T-cell (primary cell): ENCODE measurements around the gene ELN. TPM values are rescaled to one million over a fixed set of nuclear protein-coding genes. Genes with fewer than 3 reads are reported as not detected.

Experiments used
- ATAC-seq, 4 experiments: fragments of 200-7000 bp in 3 of 4; fragments of 150-1000 bp in 1 of 4; cut with Tn5 transposase; replicated peaks in 1 of 4; 1 replicate in 3 of 4; 2 replicates in 1 of 4; pipeline ENCODE4 v1.10.0; 2021; ENCODE audit warnings: moderate library complexity in 3 of 4, mild to moderate bottlenecking in 2 of 4, moderate number of reproducible peaks in 1 of 4
- CTCF ChIA-PET, 2 donors: fragments of 300-600 bp; sonication (Branson Sonifier 250); formaldehyde crosslinking; loops; one replicate each; lab custom pipeline; 2022; ENCODE audit warnings: antibody characterized with exemption in 2 of 2; lab: Charles Lee
- POLR2A ChIA-PET, 2 donors: fragments of 300-600 bp; sonication (Branson Sonifier 250); formaldehyde crosslinking; loops; one replicate each; lab custom pipeline; 2022; ENCODE audit warnings: antibody characterized with exemption in 2 of 2; lab: Charles Lee
- DNase-seq, 35 experiments: peaks; one replicate each; pipeline versions ENCODE4 v3.0.0 to v3.0.0-alpha.2; 2013 to 2023
- H3K27ac ChIP-seq: one replicate; pipeline ENCODE4 v1.5.1; 2013; ENCODE audit warnings: low read length
- H3K27me3 ChIP-seq, 2 experiments: replicated peaks in 1 of 2; 1 replicate in 1 of 2; 2 replicates in 1 of 2; pipeline versions ENCODE4 v1.6.1 to v1.7.0; 2013; ENCODE audit warnings: low read length in 1 of 2, mixed read lengths in 1 of 2; ENCODE audit not compliant: control insufficient read depth in 2 of 2, insufficient read depth in 2 of 2; ENCODE audit errors: extremely low read depth in 1 of 2
- H3K36me3 ChIP-seq, 2 donors: 1 replicate in 1 of 2; 2 replicates in 1 of 2; pipeline versions ENCODE4 v1.6.1 to v1.7.0; 2013; ENCODE audit warnings: low read length in 1 of 2; ENCODE audit not compliant: control insufficient read depth in 2 of 2, insufficient read depth in 1 of 2; ENCODE audit errors: extremely low read depth in 1 of 2
- H3K4me1 ChIP-seq, 2 experiments: 1 replicate in 1 of 2; 2 replicates in 1 of 2; pipeline versions ENCODE4 v1.6.1 to v1.7.0; 2013; ENCODE audit warnings: low read length in 2 of 2, mixed read lengths in 1 of 2; ENCODE audit not compliant: insufficient read depth in 2 of 2, control insufficient read depth in 1 of 2; ENCODE audit errors: extremely low read depth in 1 of 2
- H3K4me3 ChIP-seq, 2 donors: 1 replicate in 1 of 2; 2 replicates in 1 of 2; pipeline versions ENCODE4 v1.5.1 to v1.7.0; 2013; ENCODE audit warnings: mild to moderate bottlenecking in 2 of 2, low read length in 1 of 2, moderate library complexity in 1 of 2; ENCODE audit not compliant: control insufficient read depth in 1 of 2; ENCODE audit errors: extremely low read depth in 1 of 2
- H3K9me3 ChIP-seq: 2 replicates; pipeline ENCODE4 v1.7.0; 2013
- H3K27ac Mint-ChIP-seq, 2 donors: one replicate each; pipeline ENCODE4 v1.8.0; 2020 to 2021; ENCODE audit warnings: mild to moderate bottlenecking in 2 of 2, mixed read lengths in 2 of 2
- H3K27me3 Mint-ChIP-seq, 2 donors: one replicate each; pipeline ENCODE4 v1.8.0; 2021 to 2022; ENCODE audit warnings: mixed read lengths in 2 of 2
- H3K36me3 Mint-ChIP-seq: one replicate; pipeline ENCODE4 v1.8.0; 2021; ENCODE audit warnings: mixed read lengths
- H3K4me1 Mint-ChIP-seq, 3 donors: one replicate each; pipeline ENCODE4 v1.8.0; 2020 to 2022; ENCODE audit warnings: mixed read lengths in 3 of 3, mild to moderate bottlenecking in 1 of 3
- H3K4me3 Mint-ChIP-seq, 3 donors: one replicate each; pipeline ENCODE4 v1.8.0; 2020 to 2022; ENCODE audit warnings: mild to moderate bottlenecking in 3 of 3, mixed read lengths in 3 of 3, moderate library complexity in 3 of 3
- H3K9me3 Mint-ChIP-seq, 3 donors: one replicate each; pipeline ENCODE4 v1.8.0; 2020 to 2022; ENCODE audit warnings: mixed read lengths in 3 of 3
- WGBS: methylation state at CpG from one replicate; pipeline ENCODE4 v1.1.5; 2013; ENCODE audit warnings: missing lambda C conversion rate; ENCODE audit not compliant: insufficient coverage; 5-methylcytosine and 5-hydroxymethylcytosine counted together
- total RNA-seq, 35 experiments: library from RNA in 6 of 35; stranded (reverse) in 6 of 35; fragments of 120-200 nt in 1 of 35; gene quantifications; one replicate each; pipeline versions ENCODE4 v1.2.1 to v1.2.4 and lab custom pipeline; 2013 to 2026

ELN gene
- total RNA-seq, 5 donors from 2014 or later (not counting 1 experiment from before 2014, with no cell fraction given), result 0.22 to 0.56 (median 0.44) TPM; not detected in 2

DNA sequence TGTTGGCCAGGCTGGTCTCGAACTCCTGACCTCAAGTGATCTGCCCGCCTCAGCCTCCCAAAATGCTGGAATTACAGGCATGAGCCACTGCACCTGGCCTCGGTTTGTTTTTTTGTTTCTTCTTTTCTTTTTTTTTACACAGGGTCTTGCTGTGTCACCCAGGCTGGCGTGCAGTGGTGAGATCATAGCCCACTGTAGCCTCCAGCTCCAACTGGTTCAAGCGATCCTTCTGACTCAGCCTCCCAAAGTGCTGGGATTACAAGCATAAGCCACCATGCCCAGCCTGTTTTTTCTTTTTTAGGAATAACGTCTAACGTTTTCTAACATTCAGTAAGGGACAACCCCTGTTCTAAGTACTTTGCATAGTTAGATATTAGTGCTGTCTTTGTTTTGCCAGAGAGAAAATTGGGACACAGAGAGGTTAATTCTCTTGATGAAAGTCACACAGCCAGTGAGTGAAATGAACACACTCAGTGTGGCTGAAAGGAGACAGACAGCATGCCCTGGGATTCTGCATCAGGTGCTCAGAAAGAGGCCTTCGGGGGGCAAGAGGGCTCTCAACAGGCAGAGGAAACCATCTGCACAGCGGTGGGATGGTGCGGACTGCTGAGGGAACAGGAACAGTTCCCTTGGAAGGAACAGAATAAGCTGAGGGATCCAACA is 59.9 kb downstream of the ELN start:
- peaks cover 0 to 2% of the 10 kb centered on the region in 2 donors for H3K36me3 ChIP-seq
- no peak overlapping the region for H3K27ac Mint-ChIP-seq
- DNase-seq, result no peak
- WGBS, result 95% methylated on average over 7 of the region's 10 CpGs
- POLR2A ChIA-PET, result no interaction called here
- H3K27me3 ChIP-seq, result no peaks in the 10 kb centered on the region
- peaks cover 5 to 26% of the 10 kb centered on the region in 2 experiments for H3K4me1 ChIP-seq
- H3K4me1 Mint-ChIP-seq, result peaks cover 16 to 20% (median 17%) of the 10 kb centered on the region in 3 donors
- no peak overlapping the region for H3K27ac ChIP-seq
- H3K9me3 Mint-ChIP-seq, result no peaks in the 10 kb centered on the region
- H3K9me3 ChIP-seq, result no peaks in the 10 kb centered on the region
- peaks cover 4% of the 10 kb centered on the region for H3K36me3 Mint-ChIP-seq
- H3K4me3 Mint-ChIP-seq, result no peak overlapping the region
- CTCF ChIA-PET, result no interaction called here
- no peak overlapping the region for H3K4me3 ChIP-seq
- H3K27me3 Mint-ChIP-seq, result no peaks in the 10 kb centered on the region
- ATAC-seq, result no peak

DNA sequence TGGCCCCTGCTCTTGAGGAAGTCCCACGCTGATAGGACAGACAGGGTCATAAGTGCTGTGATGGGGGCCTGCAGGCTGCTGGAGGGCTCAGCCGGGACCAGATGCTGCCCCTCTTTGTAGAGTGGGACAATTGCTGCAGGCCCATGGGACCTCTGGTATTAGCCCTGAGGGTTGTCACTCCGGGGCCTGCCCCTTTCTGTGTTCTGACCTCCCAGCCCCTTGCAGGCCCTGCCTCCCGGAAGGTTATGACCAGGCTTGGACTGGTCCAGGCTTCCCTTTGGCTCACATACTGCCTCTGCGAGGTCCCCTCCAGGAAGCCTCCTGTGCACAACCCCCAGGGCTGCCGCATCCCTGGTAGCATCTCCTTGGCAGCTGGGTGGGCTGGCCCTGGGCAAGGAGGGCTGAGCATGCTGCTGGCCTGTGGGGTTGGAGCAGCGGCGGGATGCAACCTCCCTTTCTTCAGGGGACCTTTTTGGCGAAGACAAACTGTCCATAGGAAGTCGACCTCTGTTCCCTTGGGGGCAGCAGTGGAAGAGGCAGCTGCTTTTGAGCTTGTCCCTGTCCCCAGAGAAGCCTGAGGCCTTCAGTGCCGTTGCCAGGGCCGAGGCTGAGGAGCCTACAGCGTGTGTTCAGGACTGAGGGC is 64.5 kb downstream of the ELN start:
- ATAC-seq, result no peak
- H3K4me3 ChIP-seq, result no peak overlapping the region
- H3K27ac ChIP-seq, result peak overlapping the region; percentile 91
- H3K4me1 Mint-ChIP-seq, result peaks cover 21 to 25% (median 21%) of the 10 kb centered on the region in 3 donors
- H3K4me1 ChIP-seq, result peaks cover 0 to 37% of the 10 kb centered on the region in 2 experiments
- H3K9me3 ChIP-seq, result no peaks in the 10 kb centered on the region
- WGBS, result 87% methylated on average over 13 of the region's 13 CpGs
- ChIA-PET POLR2A (no interaction called here), CTCF (no interaction called here)
- DNase-seq, result no peak
- H3K36me3 ChIP-seq, result peaks cover 1 to 2% of the 10 kb centered on the region in 2 donors
- H3K27ac Mint-ChIP-seq, result peak overlapping the region; percentile 61 to 73
- no peaks in the 10 kb centered on the region for H3K9me3 Mint-ChIP-seq
- H3K4me3 Mint-ChIP-seq, result no peak overlapping the region
- H3K36me3 Mint-ChIP-seq, result no peaks in the 10 kb centered on the region
- no peaks in the 10 kb centered on the region for H3K27me3 Mint-ChIP-seq
- no peaks in the 10 kb centered on the region for H3K27me3 ChIP-seq

DNA sequence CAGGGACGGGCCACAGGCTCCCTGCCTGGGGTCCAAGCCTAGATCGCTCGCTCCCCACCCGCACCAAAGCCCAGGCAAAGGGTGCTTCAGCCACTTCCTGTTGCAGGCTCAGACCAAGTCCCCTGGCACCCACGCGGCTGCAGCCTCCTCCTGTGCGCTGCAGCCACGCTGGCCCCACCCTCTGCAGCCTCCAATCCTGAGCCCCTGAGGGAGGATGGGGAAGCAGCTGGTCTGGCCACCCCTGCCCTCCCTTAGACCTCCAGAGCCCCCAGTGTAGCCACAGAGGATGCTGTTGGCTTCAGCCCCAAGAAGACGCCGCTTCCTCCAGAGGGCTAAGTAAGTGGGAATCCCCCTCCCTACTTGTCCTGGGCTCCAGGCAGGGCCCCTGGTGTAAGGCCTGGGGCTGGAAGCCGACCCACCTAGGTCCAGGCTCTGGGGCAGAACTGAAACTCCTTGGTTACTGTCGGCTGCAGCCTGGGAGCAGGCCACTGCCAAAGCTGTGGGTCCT is 65.0 kb downstream of the ELN start:
- no peaks in the 10 kb centered on the region for H3K27me3 ChIP-seq
- CTCF ChIA-PET, result interaction anchor here (0.6 to 1.3 kb wide), 2 partner anchors 9 to 22 kb away, joined by 3 to 7 read pairs; partner anchors contain the start of gene LIMK1 (in 1 of the 2)
- WGBS, result 57% methylated on average over 9 of the region's 12 CpGs
- Mint-ChIP-seq H3K27me3 (no peaks in the 10 kb centered on the region), H3K27ac (peak overlapping the region; percentile 61 to 95), H3K4me3 (peak overlapping the region in 1 of 3 donors; percentile 83), H3K4me1 (peaks cover 20 to 25% (median 21%) of the 10 kb centered on the region in 3 donors), H3K36me3 (peaks cover 6% of the 10 kb centered on the region), H3K9me3 (no peaks in the 10 kb centered on the region)
- no peak for ATAC-seq
- DNase-seq, result peak in 3 of 35 experiments; percentile 10 to 30 (median 21)
- H3K4me1 ChIP-seq, result peaks cover 0 to 37% of the 10 kb centered on the region in 2 experiments
- peak overlapping the region in 1 of 2 donors; percentile 60 for H3K4me3 ChIP-seq
- peak overlapping the region; percentile 91 for H3K27ac ChIP-seq
- no peaks in the 10 kb centered on the region for H3K9me3 ChIP-seq
- peaks cover 4 to 7% of the 10 kb centered on the region in 2 donors for H3K36me3 ChIP-seq
- POLR2A ChIA-PET, result interaction anchor here in 1 of 2 donors (0.6 kb wide), 1 partner anchor 108 kb away, joined by 6 read pairs; no protein-coding TSS in a partner anchor

DNA sequence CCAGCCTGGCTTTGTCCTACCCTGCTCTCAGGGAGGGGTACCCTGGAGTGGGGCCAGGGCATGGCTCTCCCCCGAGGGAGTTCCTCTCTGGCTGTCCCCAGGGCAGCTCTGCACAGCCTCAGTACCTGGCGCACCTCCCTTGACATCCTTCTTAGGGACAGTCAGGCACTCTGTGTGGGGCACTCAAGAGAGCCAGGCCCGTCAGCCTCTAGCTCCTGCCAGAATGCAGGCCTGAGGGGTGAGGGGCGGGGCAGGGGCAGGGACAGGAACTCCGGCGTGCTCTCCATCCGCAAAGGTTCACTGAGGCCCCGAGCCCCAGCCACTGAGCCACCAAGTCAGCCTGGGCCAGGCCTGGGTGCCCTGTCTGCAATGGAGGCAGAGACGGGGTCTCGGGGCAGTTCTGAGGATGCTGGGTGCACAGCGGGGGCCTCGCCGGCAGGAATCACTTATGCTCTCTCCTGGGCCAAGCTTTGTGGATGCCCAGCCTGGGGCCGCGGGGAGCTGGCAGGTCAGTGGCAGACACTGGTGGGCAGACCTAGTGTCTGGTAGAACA is 65.8 kb downstream of the ELN start:
- H3K4me1 Mint-ChIP-seq, result peaks cover 17 to 25% (median 21%) of the 10 kb centered on the region in 3 donors
- peak overlapping the region; percentile 93 to 95 for H3K27ac Mint-ChIP-seq
- DNase-seq (peak in 4 of 35 experiments; percentile 8 to 32 (median 15)), ATAC-seq (peak in 3 of 4 experiments; percentile 18 to 34 (median 30))
- H3K27me3 Mint-ChIP-seq, result no peaks in the 10 kb centered on the region
- no peaks in the 10 kb centered on the region for H3K9me3 ChIP-seq
- peak overlapping the region; percentile 80 to 88 (median 83) for H3K4me3 Mint-ChIP-seq
- H3K36me3 Mint-ChIP-seq, result peaks cover 10% of the 10 kb centered on the region
- ChIA-PET POLR2A (interaction anchor here in 1 of 2 donors (0.6 kb wide), 2 partner anchors 57 to 107 kb away, joined by 3 to 6 read pairs; no protein-coding TSS in a partner anchor), CTCF (interaction anchor here (0.6 to 1.3 kb wide), 3 partner anchors 10 to 111 kb away, joined by 3 to 7 read pairs (median 4); partner anchors contain the start of gene LIMK1 (in 1 of the 2))
- H3K4me1 ChIP-seq, result peaks cover 0 to 37% of the 10 kb centered on the region in 2 experiments
- H3K36me3 ChIP-seq, result peaks cover 7 to 12% of the 10 kb centered on the region in 2 donors
- H3K27me3 ChIP-seq, result no peaks in the 10 kb centered on the region
- H3K27ac ChIP-seq, result peak overlapping the region; percentile 91
- H3K4me3 ChIP-seq, result peak overlapping the region; percentile 60 to 69
- no peaks in the 10 kb centered on the region for H3K9me3 Mint-ChIP-seq
- 22% methylated on average over 14 of the region's 15 CpGs for WGBS

DNA sequence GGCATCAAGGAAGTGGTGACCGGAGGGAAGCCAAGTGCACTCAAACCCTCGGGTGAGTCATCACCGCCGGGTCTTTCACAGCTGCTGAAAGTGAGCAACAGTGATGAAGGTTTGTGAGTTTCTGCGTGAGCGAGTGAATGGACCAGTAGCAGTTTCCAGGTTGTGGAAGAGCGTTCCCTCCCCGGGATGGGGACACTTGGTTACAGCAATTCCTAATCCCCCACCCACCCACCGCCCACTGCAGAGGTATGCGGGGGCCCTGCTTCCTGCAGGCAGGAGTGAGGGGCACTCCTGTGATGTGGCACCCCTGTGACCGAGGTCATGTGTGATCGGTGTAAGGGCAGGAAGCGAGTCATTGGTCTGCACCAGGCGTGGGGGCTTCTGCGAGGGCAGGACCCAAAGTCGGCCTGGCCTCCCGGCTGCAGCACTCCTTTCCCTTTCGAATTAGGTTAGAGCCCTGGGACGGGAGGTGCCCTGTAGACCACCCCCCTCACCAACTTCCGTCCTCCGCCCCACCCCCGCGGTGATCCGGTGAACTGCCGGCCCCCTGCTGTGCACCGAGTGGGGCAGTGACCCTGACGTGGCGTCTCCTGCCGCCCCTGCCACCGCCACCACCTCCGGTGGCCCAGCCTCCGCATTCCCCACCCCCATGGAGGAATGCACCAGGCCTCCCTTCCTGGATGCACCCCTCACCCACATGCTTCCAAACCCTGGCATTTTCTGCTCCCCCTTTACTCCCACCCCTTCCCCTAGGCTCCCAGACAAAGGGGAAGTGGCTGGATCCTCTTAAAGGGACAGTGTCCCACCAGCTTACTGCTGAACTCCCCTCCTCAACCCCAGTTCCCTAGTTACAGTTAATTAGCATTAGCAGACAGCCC is 66.5 kb downstream of the ELN start:
- Mint-ChIP-seq H3K4me1 (peaks cover 15 to 25% (median 21%) of the 10 kb centered on the region in 3 donors), H3K27me3 (no peaks in the 10 kb centered on the region), H3K36me3 (peaks cover 10% of the 10 kb centered on the region), H3K4me3 (peak overlapping the region; percentile 80 to 88 (median 83)), H3K27ac (peak overlapping the region; percentile 93 to 95), H3K9me3 (no peaks in the 10 kb centered on the region)
- WGBS, result under 1% methylated on average over 13 of the region's 32 CpGs
- peak overlapping the region; percentile 91 for H3K27ac ChIP-seq
- H3K9me3 ChIP-seq, result no peaks in the 10 kb centered on the region
- CTCF ChIA-PET, result interaction anchor here (0.6 to 1.3 kb wide), 3 partner anchors 11 to 111 kb away, joined by 3 to 4 read pairs (median 3); partner anchors contain the start of gene LIMK1 (in 1 of the 2)
- peaks cover 0 to 37% of the 10 kb centered on the region in 2 experiments for H3K4me1 ChIP-seq
- peak; percentile 24 to 75 (median 55) for DNase-seq
- no peaks in the 10 kb centered on the region for H3K27me3 ChIP-seq
- H3K4me3 ChIP-seq, result peak overlapping the region; percentile 60 to 69
- peaks cover 7 to 17% of the 10 kb centered on the region in 2 donors for H3K36me3 ChIP-seq
- ATAC-seq, result peak; percentile 78 to 86 (median 83)
- POLR2A ChIA-PET, result interaction anchor here in 1 of 2 donors (0.5 to 0.6 kb wide), 2 partner anchors 58 to 1819 kb away, joined by 3 read pairs; no protein-coding TSS in a partner anchor
